Natural killer cell (primary cell): Measurements from ENCODE around the gene SLC2A13. TPM values are rescaled to one million over a fixed set of nuclear protein-coding genes. Genes with fewer than 3 reads are reported as not detected.

Experiments
- ATAC-seq, 3 donors: fragments of 150-1000 bp in 2 of 3; fragments of 200-7000 bp in 1 of 3; cut with Tn5 transposase; 1 replicate in 1 of 3; 2 replicates in 2 of 3; pipeline ENCODE4 v1.10.0; 2021; ENCODE audit warnings: mild to moderate bottlenecking in 2 of 3, moderate library complexity in 2 of 3
- DNase-seq, 2 donors: peaks; one replicate each; pipeline versions ENCODE4 v3.0.0 to v3.0.0-alpha.2; 2013 to 2021; ENCODE audit warnings: mixed read lengths in 1 of 2
- H3K27ac ChIP-seq: one replicate; pipeline ENCODE4 v1.5.1; 2013; ENCODE audit warnings: mild to moderate bottlenecking, low read length
- H3K27me3 ChIP-seq: one replicate; pipeline ENCODE4 v1.6.1; 2013; ENCODE audit warnings: low read length; ENCODE audit not compliant: control insufficient read depth, insufficient read depth
- H3K36me3 ChIP-seq: one replicate; pipeline ENCODE4 v1.6.1; 2013; ENCODE audit warnings: low read length; ENCODE audit not compliant: control insufficient read depth, insufficient read depth
- H3K4me1 ChIP-seq: one replicate; pipeline ENCODE4 v1.6.1; 2013; ENCODE audit warnings: low read length; ENCODE audit not compliant: control insufficient read depth, insufficient read depth
- H3K4me3 ChIP-seq: one replicate; pipeline ENCODE4 v1.5.1; 2013; ENCODE audit warnings: low read length
- H3K9me3 ChIP-seq: one replicate; pipeline ENCODE4 v1.6.1; 2013; ENCODE audit warnings: low read length; ENCODE audit not compliant: control insufficient read depth, insufficient read depth
- H3K27ac Mint-ChIP-seq, 2 donors: one replicate each; pipeline ENCODE4 v1.8.0; 2022; ENCODE audit warnings: mild to moderate bottlenecking in 2 of 2, mixed read lengths in 2 of 2, moderate library complexity in 1 of 2
- H3K27me3 Mint-ChIP-seq, 2 donors: one replicate each; pipeline ENCODE4 v1.8.0; 2022; ENCODE audit warnings: low read depth in 2 of 2, mixed read lengths in 2 of 2
- H3K36me3 Mint-ChIP-seq: one replicate; pipeline ENCODE4 v1.8.0; 2022; ENCODE audit warnings: mixed read lengths
- H3K4me1 Mint-ChIP-seq, 2 donors: one replicate each; pipeline ENCODE4 v1.8.0; 2022; ENCODE audit warnings: mixed read lengths in 2 of 2
- H3K4me3 Mint-ChIP-seq: one replicate; pipeline ENCODE4 v1.8.0; 2022; ENCODE audit warnings: mild to moderate bottlenecking, moderate library complexity, mixed read lengths
- H3K9me3 Mint-ChIP-seq, 2 donors: one replicate each; pipeline ENCODE4 v1.8.0; 2022; ENCODE audit warnings: mixed read lengths in 2 of 2
- CTCF ChIP-seq: fragments of 200-600 bp; IDR thresholded peaks from one replicate; pipeline ENCODE4 v1.8.0; 2022; ENCODE audit warnings: antibody characterized with exemption
- WGBS: methylation state at CpG from one replicate; pipeline ENCODE4 v1.1.7; 2013; ENCODE audit warnings: missing lambda C conversion rate; ENCODE audit not compliant: insufficient coverage; 5-methylcytosine and 5-hydroxymethylcytosine counted together
- intact Hi-C: fragments of 100-400 bp; cut with micrococcal nuclease; formaldehyde crosslinking; loops from one replicate; pipeline ENCODE4 v1.14.2; 2022
- total RNA-seq, 4 donors: library from RNA; stranded (reverse); fragments of 120-200 nt in 1 of 4; gene quantifications; one replicate each; pipeline versions ENCODE4 v1.2.3 to v1.2.4, GENCODE V29; 2013 to 2022

SLC2A13 gene
- total RNA-seq, 3 donors from 2014 or later (not counting 1 experiment from before 2014, with no cell fraction given), result 6.0 to 10.9 (median 8.7) TPM

- H3K36me3 Mint-ChIP-seq, result no peaks in the 10 kb centered on the region
- no peaks in the 10 kb centered on the region for H3K9me3 Mint-ChIP-seq
- no peaks in the 10 kb centered on the region for H3K9me3 ChIP-seq
- 100% methylated on average over 1 of the region's 1 CpG for WGBS
- intact Hi-C loops, result no loop called here
- DNase-seq (no peak), ATAC-seq (no peak)
- H3K27ac ChIP-seq, result no peak overlapping the region
- TF ChIP-seq CTCF, result no peak
- H3K36me3 ChIP-seq, result no peaks in the 10 kb centered on the region
- no peak overlapping the region for H3K4me3 ChIP-seq
- H3K4me1 Mint-ChIP-seq, result peaks cover 23 to 34% of the 10 kb centered on the region in 2 donors
- H3K4me3 Mint-ChIP-seq, result no peak overlapping the region
- peaks cover 14% of the 10 kb centered on the region for H3K4me1 ChIP-seq
- H3K27me3 Mint-ChIP-seq, result no peaks in the 10 kb centered on the region
- H3K27me3 ChIP-seq, result no peaks in the 10 kb centered on the region
- H3K27ac Mint-ChIP-seq, result no peak overlapping the region
Measured at GRCh38 chr12:40101747-40102146, 4.1 kb downstream of the SLC2A13 start.

- Histone ChIP-seq H3K36me3 (no peaks in the 10 kb centered on the region), H3K4me1 (no peaks in the 10 kb centered on the region), H3K4me3 (no peak overlapping the region), H3K27ac (no peak overlapping the region), H3K9me3 (no peaks in the 10 kb centered on the region), H3K27me3 (no peaks in the 10 kb centered on the region)
- DNase-seq, result no peak
- H3K4me1 Mint-ChIP-seq, result peaks cover 14 to 24% of the 10 kb centered on the region in 2 donors
- H3K4me3 Mint-ChIP-seq, result no peak overlapping the region
- no peaks in the 10 kb centered on the region for H3K27me3 Mint-ChIP-seq
- no peaks in the 10 kb centered on the region for H3K36me3 Mint-ChIP-seq
- no peak for TF ChIP-seq CTCF
- no peak for ATAC-seq
- intact Hi-C loops, result no loop called here
- 71% methylated on average over 3 of the region's 3 CpGs for WGBS
- no peak overlapping the region for H3K27ac Mint-ChIP-seq
- H3K9me3 Mint-ChIP-seq, result no peaks in the 10 kb centered on the region
Measured at GRCh38 chr12:40099423-40099853, 6.4 kb downstream of the SLC2A13 start.

- 99% methylated on average over 10 of the region's 11 CpGs for WGBS
- no peak overlapping the region for H3K4me3 ChIP-seq
- Mint-ChIP-seq H3K36me3 (no peaks in the 10 kb centered on the region), H3K4me1 (peaks cover 5 to 16% of the 10 kb centered on the region in 2 donors), H3K27ac (no peak overlapping the region), H3K27me3 (no peaks in the 10 kb centered on the region), H3K4me3 (no peak overlapping the region), H3K9me3 (no peaks in the 10 kb centered on the region)
- H3K4me1 ChIP-seq, result no peaks in the 10 kb centered on the region
- intact Hi-C loops, result no loop called here
- no peaks in the 10 kb centered on the region for H3K9me3 ChIP-seq
- ATAC-seq (no peak), DNase-seq (no peak)
- H3K36me3 ChIP-seq, result no peaks in the 10 kb centered on the region
- TF ChIP-seq CTCF, result no peak
- no peak overlapping the region for H3K27ac ChIP-seq
- no peaks in the 10 kb centered on the region for H3K27me3 ChIP-seq
Measured at GRCh38 chr12:40098406-40099145, 7.3 kb downstream of the SLC2A13 start.

GRCh38 chr12:40093512-40093911 lies 12.4 kb downstream of the SLC2A13 start:
- Mint-ChIP-seq H3K4me1 (peaks cover 3% of the 10 kb centered on the region in 2 donors), H3K27ac (no peak overlapping the region), H3K36me3 (no peaks in the 10 kb centered on the region), H3K27me3 (no peaks in the 10 kb centered on the region), H3K4me3 (no peak overlapping the region), H3K9me3 (no peaks in the 10 kb centered on the region)
- no peak for DNase-seq
- Histone ChIP-seq H3K27me3 (no peaks in the 10 kb centered on the region), H3K27ac (no peak overlapping the region), H3K36me3 (no peaks in the 10 kb centered on the region), H3K4me3 (no peak overlapping the region), H3K4me1 (no peaks in the 10 kb centered on the region), H3K9me3 (no peaks in the 10 kb centered on the region)
- WGBS, result 96% methylated on average over 4 of the region's 4 CpGs
- TF ChIP-seq CTCF, result no peak
- intact Hi-C loops, result no loop called here
- no peak for ATAC-seq
